Activated T-cell treated with anti-CD3 and anti-CD28 coated beads, Interleukin-2, amount 50 U/mL, for 72 hours (primary cell): ENCODE results near the gene GAPDHS. TPM values are rescaled to one million over a fixed set of nuclear protein-coding genes. Genes with fewer than 3 reads are reported as not detected.
A peak's percentile ranks its signal among the peaks of the same experiment; 100 is the strongest.

Source experiments
- ATAC-seq, 2 donors: fragments of 150-1000 bp; cut with Tn5 transposase; replicated peaks in 1 of 2; 2 replicates each; pipeline ENCODE4 v1.10.0; 2021; ENCODE audit warnings: moderate library complexity in 2 of 2, mild to moderate bottlenecking in 1 of 2
- DNase-seq, 2 donors: peaks; one replicate each; pipeline ENCODE4 v3.0.0; 2021 to 2022; ENCODE audit warnings: mixed read lengths in 1 of 2
- H3K27ac Mint-ChIP-seq: one replicate; pipeline ENCODE4 v1.8.0; 2022; ENCODE audit warnings: mild to moderate bottlenecking, moderate library complexity, mixed read lengths
- H3K27me3 Mint-ChIP-seq: one replicate; pipeline ENCODE4 v1.8.0; 2022; ENCODE audit warnings: low read depth, mixed read lengths
- H3K36me3 Mint-ChIP-seq, 2 donors: one replicate each; pipeline ENCODE4 v1.8.0; 2022; ENCODE audit warnings: mixed read lengths in 2 of 2, mild to moderate bottlenecking in 1 of 2; ENCODE audit not compliant: insufficient read depth in 2 of 2
- H3K4me1 Mint-ChIP-seq: one replicate; pipeline ENCODE4 v1.8.0; 2022; ENCODE audit warnings: low read depth, mixed read lengths
- H3K4me3 Mint-ChIP-seq, 2 donors: one replicate each; pipeline ENCODE4 v1.8.0; 2022; ENCODE audit warnings: mild to moderate bottlenecking in 2 of 2, mixed read lengths in 2 of 2, moderate library complexity in 2 of 2
- H3K9me3 Mint-ChIP-seq, 2 donors: one replicate each; pipeline ENCODE4 v1.8.0; 2022; ENCODE audit warnings: mixed read lengths in 2 of 2
- total RNA-seq, 2 donors: library from RNA; stranded (reverse); gene quantifications; one replicate each; pipeline ENCODE4 v1.2.3, GENCODE V29; 2022

Gene GAPDHS
- total RNA-seq, 2 donors from 2014 or later, result not detected

DNA sequence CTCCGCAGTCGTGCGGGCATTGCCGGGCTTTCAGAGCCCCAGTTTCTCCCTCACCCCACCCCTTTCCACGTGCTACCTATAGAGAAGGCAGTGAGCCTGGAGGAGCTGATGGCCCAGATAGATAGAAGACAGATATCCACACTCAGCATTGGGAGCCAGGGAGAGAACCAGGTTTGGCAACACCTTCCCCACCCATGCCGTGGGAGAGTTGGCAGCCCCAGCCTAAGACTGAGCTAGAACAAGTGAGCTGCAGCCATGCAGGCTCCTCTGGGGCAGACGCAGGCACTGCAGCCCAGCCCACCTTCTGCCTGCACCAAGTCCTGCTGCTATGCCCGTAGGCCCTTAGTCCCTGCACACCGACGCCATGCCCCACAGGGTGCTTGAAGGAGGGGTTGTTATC is 32.6 kb upstream of the GAPDHS start:
- Mint-ChIP-seq H3K27ac (no peak overlapping the region), H3K4me3 (no peak overlapping the region), H3K4me1 (peaks cover under 1% of the 10 kb centered on the region), H3K9me3 (no peaks in the 10 kb centered on the region), H3K27me3 (peaks cover 18% of the 10 kb centered on the region), H3K36me3 (no peaks in the 10 kb centered on the region)
- no peak for DNase-seq
- ATAC-seq, result no peak

- H3K36me3 Mint-ChIP-seq, result no peaks in the 10 kb centered on the region
- ATAC-seq (no peak), DNase-seq (no peak)
- no peaks in the 10 kb centered on the region for H3K4me1 Mint-ChIP-seq
- no peak overlapping the region for H3K27ac Mint-ChIP-seq
- H3K9me3 Mint-ChIP-seq, result no peaks in the 10 kb centered on the region
- H3K27me3 Mint-ChIP-seq, result peaks cover 24% of the 10 kb centered on the region
- H3K4me3 Mint-ChIP-seq, result no peak overlapping the region
Measured at GRCh38 chr19:35501684-35502083, 31.6 kb upstream of the GAPDHS start.

- H3K27me3 Mint-ChIP-seq, result peaks cover 33% of the 10 kb centered on the region
- ATAC-seq, result no peak
- H3K4me1 Mint-ChIP-seq, result no peaks in the 10 kb centered on the region
- no peaks in the 10 kb centered on the region for H3K9me3 Mint-ChIP-seq
- no peak for DNase-seq
- H3K36me3 Mint-ChIP-seq, result no peaks in the 10 kb centered on the region
- no peak overlapping the region for H3K4me3 Mint-ChIP-seq
- no peak overlapping the region for H3K27ac Mint-ChIP-seq
Measured at GRCh38 chr19:35502751-35503150, 30.5 kb upstream of the GAPDHS start.

DNA sequence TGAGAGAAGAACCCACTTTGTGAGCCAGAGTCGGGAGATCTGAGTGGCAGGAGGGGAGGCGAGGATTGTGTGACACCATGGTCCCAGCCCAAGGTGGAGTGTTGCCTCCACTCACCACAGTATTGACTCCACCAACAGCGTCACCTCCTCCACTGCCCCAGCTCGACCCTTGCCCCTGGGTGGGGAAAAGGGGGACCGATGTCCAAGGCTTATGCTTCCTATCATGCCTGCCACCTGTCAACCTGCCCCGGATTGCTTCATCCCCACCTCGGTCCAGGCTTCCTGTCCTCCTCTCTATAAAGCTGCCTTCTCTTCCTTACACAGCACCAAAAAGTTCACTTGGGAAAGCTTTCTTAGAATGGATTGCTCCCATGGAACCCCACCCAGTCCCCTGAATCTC is 27.2 kb upstream of the GAPDHS start:
- Mint-ChIP-seq H3K4me1 (peaks cover 14% of the 10 kb centered on the region), H3K27ac (no peak overlapping the region), H3K4me3 (no peak overlapping the region), H3K9me3 (no peaks in the 10 kb centered on the region), H3K36me3 (no peaks in the 10 kb centered on the region), H3K27me3 (peaks cover 52% of the 10 kb centered on the region)
- DNase-seq (no peak), ATAC-seq (no peak)

GRCh38 chr19:35507561-35507960 is 25.7 kb upstream of the GAPDHS start:
- ATAC-seq (no peak), DNase-seq (no peak)
- H3K4me3 Mint-ChIP-seq, result no peak overlapping the region
- no peak overlapping the region for H3K27ac Mint-ChIP-seq
- H3K36me3 Mint-ChIP-seq, result no peaks in the 10 kb centered on the region
- peaks cover 14% of the 10 kb centered on the region for H3K4me1 Mint-ChIP-seq
- peaks cover 58% of the 10 kb centered on the region for H3K27me3 Mint-ChIP-seq
- H3K9me3 Mint-ChIP-seq, result no peaks in the 10 kb centered on the region

DNA sequence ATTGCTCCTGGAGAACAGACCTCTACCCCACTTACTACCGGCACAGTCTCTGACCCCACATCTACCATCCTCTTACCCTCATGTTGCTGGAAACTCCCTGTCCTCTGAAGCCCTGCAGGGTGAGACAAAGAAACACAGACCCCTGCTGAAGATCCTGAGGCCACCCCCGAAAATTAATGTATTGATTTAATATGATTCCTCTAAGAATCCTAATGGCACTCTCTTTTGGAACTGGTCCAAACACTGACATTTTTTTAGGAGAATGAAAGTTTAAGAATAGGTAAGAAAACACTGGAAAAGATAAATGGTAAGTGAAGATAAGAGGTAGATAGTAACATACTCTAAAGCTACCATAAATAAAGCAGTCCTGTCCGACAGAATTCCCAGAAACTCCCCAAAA is 25.1 kb upstream of the GAPDHS start:
- Mint-ChIP-seq H3K27me3 (peaks cover 58% of the 10 kb centered on the region), H3K9me3 (no peaks in the 10 kb centered on the region), H3K36me3 (no peaks in the 10 kb centered on the region), H3K27ac (no peak overlapping the region), H3K4me1 (peaks cover 14% of the 10 kb centered on the region), H3K4me3 (no peak overlapping the region)
- ATAC-seq, result no peak
- no peak for DNase-seq

DNA sequence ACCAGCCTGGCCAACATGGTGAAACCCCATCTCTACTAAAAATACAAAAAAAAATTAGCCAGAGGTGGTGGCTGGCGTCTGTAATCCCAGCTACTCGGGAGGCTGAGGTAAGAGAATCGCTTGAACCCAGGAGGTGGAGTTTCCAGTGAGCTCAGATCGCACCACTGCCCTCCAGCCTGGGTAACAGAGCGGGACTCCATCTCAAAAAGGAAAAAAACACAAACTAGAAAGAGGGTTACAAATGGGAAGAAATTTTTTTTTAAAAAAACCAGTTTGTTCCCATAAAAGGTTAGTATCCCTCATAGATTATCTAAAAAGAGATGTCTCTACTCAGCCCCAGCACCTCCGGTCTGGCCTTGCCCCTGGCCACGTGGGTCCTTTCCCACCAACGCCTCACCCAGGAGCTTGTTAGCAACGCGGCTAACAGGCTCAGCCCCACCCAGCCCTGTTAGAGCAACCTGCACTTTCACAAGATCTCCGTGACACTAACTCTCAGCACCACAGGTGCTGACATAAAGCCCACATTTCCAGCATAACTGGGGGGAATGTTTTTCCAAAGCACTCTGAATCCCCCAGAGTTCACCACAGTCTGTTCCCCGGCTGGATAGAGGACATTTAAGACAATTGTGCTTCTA is 24.1 kb upstream of the GAPDHS start:
- Mint-ChIP-seq H3K4me1 (peaks cover 14% of the 10 kb centered on the region), H3K27ac (no peak overlapping the region), H3K36me3 (no peaks in the 10 kb centered on the region), H3K4me3 (peak overlapping the region; percentile 80 to 82), H3K9me3 (no peaks in the 10 kb centered on the region), H3K27me3 (peaks cover 61% of the 10 kb centered on the region)
- DNase-seq (peak; percentile 48 to 55), ATAC-seq (peak; percentile 69 to 78)

DNA sequence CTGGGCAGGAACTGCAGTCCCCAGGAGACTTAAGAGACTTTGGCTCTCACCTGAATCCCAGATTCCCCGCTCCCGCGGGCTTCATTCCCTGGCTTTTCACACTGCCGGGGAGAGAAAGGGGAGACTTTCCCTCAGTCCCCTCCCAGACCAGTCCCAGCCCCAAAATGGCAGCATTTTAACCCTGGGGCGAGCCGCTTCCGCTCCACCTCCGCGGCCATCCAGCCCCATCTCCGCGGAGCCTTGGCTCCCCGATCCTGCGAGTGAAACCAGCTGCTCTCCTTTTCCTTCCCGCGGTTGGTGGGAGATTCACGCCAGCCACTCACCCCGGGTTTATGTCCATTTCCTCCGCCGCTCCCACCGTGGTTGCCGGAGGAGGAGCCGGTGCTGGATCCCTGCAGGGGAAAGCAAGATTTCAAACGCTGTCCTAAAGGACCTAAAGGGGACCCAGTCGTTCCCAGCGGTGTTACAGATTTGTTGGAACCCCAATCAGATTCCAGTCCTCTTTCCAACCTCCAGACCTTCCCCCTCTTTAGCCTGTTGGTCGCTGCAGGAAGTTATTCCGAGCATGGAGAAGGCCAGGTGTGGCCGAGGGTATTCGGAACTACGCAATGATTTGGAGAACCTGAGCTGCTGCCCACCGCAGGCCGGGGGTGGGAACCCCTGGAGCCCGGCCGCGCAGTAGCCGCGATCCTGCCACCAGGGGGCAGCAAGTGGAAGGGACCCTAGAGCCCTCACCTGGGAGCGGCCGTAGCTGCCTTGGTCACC is 23.2 kb upstream of the GAPDHS start:
- peak; percentile 81 to 84 for ATAC-seq
- Mint-ChIP-seq H3K9me3 (no peaks in the 10 kb centered on the region), H3K36me3 (no peaks in the 10 kb centered on the region), H3K27me3 (peaks cover 58% of the 10 kb centered on the region), H3K4me3 (peak overlapping the region; percentile 80 to 82), H3K27ac (no peak overlapping the region), H3K4me1 (peaks cover 14% of the 10 kb centered on the region)
- peak; percentile 83 to 86 for DNase-seq

DNA sequence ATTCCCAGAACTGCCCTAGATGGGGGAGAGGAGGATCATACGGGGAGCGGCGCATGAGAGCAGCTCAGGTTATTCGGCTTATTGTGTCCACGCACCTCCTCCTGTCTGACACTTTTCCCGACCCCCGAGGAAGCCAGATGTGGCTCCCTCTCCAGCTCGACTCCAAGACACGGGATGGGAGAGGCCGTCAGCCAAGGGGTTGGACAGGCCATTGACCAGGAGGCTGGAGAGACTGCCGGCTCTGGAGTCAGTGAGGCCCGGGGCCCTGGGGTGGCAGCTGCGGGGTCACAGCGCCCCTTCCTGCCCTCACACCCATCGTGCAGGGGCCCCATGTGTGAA is 22.7 kb upstream of the GAPDHS start:
- Mint-ChIP-seq H3K36me3 (no peaks in the 10 kb centered on the region), H3K4me3 (peak overlapping the region; percentile 80 to 82), H3K9me3 (no peaks in the 10 kb centered on the region), H3K4me1 (peaks cover 14% of the 10 kb centered on the region), H3K27ac (no peak overlapping the region), H3K27me3 (peaks cover 53% of the 10 kb centered on the region)
- DNase-seq (no peak), ATAC-seq (peak; percentile 2 to 5)

DNA sequence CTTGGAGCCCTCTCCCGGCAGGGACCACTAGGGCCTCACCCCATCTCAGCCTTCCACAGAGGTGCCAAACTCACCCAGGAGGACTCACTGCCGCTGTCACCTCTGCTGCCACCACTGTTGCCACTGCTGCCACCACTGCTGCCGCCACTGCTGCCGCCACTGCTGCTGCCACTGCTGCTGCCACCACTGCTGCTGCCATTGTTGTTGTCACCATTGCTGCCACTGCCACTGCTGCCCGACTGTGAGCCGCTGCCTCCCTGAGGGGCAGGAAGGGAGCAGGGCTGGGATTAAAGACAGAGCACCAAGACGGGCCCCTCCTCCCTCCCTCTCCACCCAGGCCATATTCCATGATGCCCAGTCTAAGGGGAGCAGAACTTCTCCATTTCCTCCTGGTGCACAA is 21.9 kb upstream of the GAPDHS start:
- H3K4me3 Mint-ChIP-seq, result no peak overlapping the region
- ATAC-seq (no peak), DNase-seq (no peak)
- H3K4me1 Mint-ChIP-seq, result peaks cover 14% of the 10 kb centered on the region
- H3K27ac Mint-ChIP-seq, result no peak overlapping the region
- no peaks in the 10 kb centered on the region for H3K36me3 Mint-ChIP-seq
- H3K27me3 Mint-ChIP-seq, result peaks cover 48% of the 10 kb centered on the region
- no peaks in the 10 kb centered on the region for H3K9me3 Mint-ChIP-seq

- Mint-ChIP-seq H3K4me1 (peaks cover 14% of the 10 kb centered on the region), H3K36me3 (no peaks in the 10 kb centered on the region), H3K27me3 (peaks cover 37% of the 10 kb centered on the region), H3K27ac (no peak overlapping the region), H3K4me3 (no peak overlapping the region), H3K9me3 (no peaks in the 10 kb centered on the region)
- DNase-seq, result no peak
- ATAC-seq, result no peak
Measured at GRCh38 chr19:35512831-35513627, 20.2 kb upstream of the GAPDHS start.

GRCh38 chr19:35513628-35514281 is 19.5 kb upstream of the GAPDHS start, which contains the start of gene DMKN:
Gene DMKN, minus strand, starts transcription at chr19:35513649. Its CDS starts 174 bp downstream, at chr19:35513475.
- no peak within 1 kb of the TSS for H3K27ac Mint-ChIP-seq
- no peaks in the 10 kb centered on the region for H3K36me3 Mint-ChIP-seq
- no peak for ATAC-seq
- DNase-seq, result no peak
- H3K4me1 Mint-ChIP-seq, result peaks cover 14% of the 10 kb centered on the region
- H3K9me3 Mint-ChIP-seq, result no peaks in the 10 kb centered on the region
- peaks cover 37% of the 10 kb centered on the region for H3K27me3 Mint-ChIP-seq
- no peak within 1 kb of the TSS for H3K4me3 Mint-ChIP-seq

DNA sequence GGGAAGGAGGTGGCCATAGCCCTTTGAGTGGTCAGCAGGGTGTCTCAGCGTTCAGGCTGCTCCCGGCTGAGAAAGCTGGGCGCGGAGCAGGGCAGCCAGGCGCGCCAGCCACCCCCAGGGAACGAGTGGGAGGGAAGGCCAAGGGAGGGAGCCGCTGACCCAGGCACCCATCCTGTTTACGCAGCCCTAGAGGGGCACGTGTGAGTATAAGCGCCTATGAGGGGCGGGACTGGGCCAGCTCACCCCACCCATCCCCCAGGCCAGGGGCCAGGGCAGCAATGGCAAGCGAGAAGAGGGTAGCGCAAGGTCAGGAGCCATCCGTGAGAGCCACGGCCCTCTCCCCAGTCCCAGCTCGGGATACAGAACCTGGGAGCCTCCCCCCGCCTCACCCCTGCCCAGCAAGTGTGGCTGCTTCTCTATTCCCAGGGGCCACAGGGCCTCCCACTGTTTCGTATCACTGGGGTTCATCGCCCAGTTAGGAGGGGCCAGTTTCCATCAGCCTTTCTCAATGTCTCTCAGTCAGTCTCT is 18.9 kb upstream of the GAPDHS start:
- ATAC-seq, result no peak
- DNase-seq, result no peak
- Mint-ChIP-seq H3K9me3 (no peaks in the 10 kb centered on the region), H3K4me3 (no peak overlapping the region), H3K27ac (no peak overlapping the region), H3K4me1 (peaks cover 10% of the 10 kb centered on the region), H3K36me3 (no peaks in the 10 kb centered on the region), H3K27me3 (peaks cover 36% of the 10 kb centered on the region)
